Peyer's patch (tissue), 4 donors: ENCODE results near the gene SLC7A14. TPM values are rescaled to one million over a fixed set of nuclear protein-coding genes. Genes with fewer than 3 reads are reported as not detected.

Source experiments
- DNase-seq, 3 donors: peaks; one replicate each; pipeline ENCODE4 v3.0.0-alpha.2; 2017 to 2019
- H3K27ac ChIP-seq, 4 donors: fragments of 200-600 bp; sonication (generic); one replicate each; pipeline ENCODE4 v1.5.1; 2016 to 2019
- H3K27me3 ChIP-seq, 2 donors: fragments of 200-600 bp; sonication (generic); one replicate each; pipeline ENCODE4 v1.5.1; 2019
- H3K36me3 ChIP-seq, 3 donors: fragments of 200-600 bp; sonication (generic); one replicate each; pipeline ENCODE4 v1.5.1; 2016 to 2019
- H3K4me1 ChIP-seq, 4 donors: fragments of 200-600 bp; sonication (generic); one replicate each; pipeline ENCODE4 v1.5.1; 2016 to 2019
- H3K4me3 ChIP-seq, 4 donors: fragments of 200-600 bp; sonication (generic); 1 replicate in 3 of 4; 2 replicates in 1 of 4; pipeline ENCODE4 v1.5.1; 2016 to 2019; ENCODE audit warnings: mild to moderate bottlenecking in 1 of 4
- H3K9me3 ChIP-seq, 4 donors: fragments of 200-600 bp; sonication (generic); one replicate each; pipeline ENCODE4 v1.5.1; 2016 to 2019; ENCODE audit warnings: mild to moderate bottlenecking in 1 of 4
- POLR2A ChIP-seq, 2 donors: fragments of 450-650 bp; IDR thresholded peaks; one replicate each; pipeline ENCODE4 v1.5.1; 2017; ENCODE audit warnings: antibody characterized with exemption in 2 of 2, mild to moderate bottlenecking in 2 of 2, moderate library complexity in 2 of 2
- total RNA-seq, 4 donors: library from RNA; depleted of rRNA; stranded (reverse); fragments of >200 nt; gene quantifications; one replicate each; pipeline ENCODE4 v1.1.0, GENCODE V29; 2016
- TF ChIP-seq, protein P1 (sequence below), 6 experiments: fragments of 450-650 bp in 4 of 6; fragments of 200-600 bp in 2 of 6; sonication (generic) in 1 of 6; IDR thresholded peaks; one replicate each; pipeline ENCODE4 v1.5.1; 2017 to 2019; ENCODE audit warnings: antibody characterized with exemption in 6 of 6, mild to moderate bottlenecking in 3 of 6, moderate library complexity in 1 of 6

The SLC7A14 gene
- total RNA-seq, 4 donors from 2014 or later, result 0.18 to 0.40 (median 0.38) TPM; not detected in 1

- TF ChIP-seq POLR2A (IDR thresholded peaks at IDR 0.05), result no peak
- TF ChIP-seq, protein P1, sequence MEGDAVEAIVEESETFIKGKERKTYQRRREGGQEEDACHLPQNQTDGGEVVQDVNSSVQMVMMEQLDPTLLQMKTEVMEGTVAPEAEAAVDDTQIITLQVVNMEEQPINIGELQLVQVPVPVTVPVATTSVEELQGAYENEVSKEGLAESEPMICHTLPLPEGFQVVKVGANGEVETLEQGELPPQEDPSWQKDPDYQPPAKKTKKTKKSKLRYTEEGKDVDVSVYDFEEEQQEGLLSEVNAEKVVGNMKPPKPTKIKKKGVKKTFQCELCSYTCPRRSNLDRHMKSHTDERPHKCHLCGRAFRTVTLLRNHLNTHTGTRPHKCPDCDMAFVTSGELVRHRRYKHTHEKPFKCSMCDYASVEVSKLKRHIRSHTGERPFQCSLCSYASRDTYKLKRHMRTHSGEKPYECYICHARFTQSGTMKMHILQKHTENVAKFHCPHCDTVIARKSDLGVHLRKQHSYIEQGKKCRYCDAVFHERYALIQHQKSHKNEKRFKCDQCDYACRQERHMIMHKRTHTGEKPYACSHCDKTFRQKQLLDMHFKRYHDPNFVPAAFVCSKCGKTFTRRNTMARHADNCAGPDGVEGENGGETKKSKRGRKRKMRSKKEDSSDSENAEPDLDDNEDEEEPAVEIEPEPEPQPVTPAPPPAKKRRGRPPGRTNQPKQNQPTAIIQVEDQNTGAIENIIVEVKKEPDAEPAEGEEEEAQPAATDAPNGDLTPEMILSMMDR (IDR thresholded peaks at IDR 0.05), result no peak
- H3K4me1 ChIP-seq, result no peaks in the 10 kb centered on the region
- H3K9me3 ChIP-seq, result no peaks in the 10 kb centered on the region
- no peaks in the 10 kb centered on the region for H3K36me3 ChIP-seq
- no peak overlapping the region for H3K4me3 ChIP-seq
- H3K27me3 ChIP-seq, result no peaks in the 10 kb centered on the region
- no peak overlapping the region for H3K27ac ChIP-seq
- DNase-seq, result no peak
Measured at GRCh38 chr3:170517242-170517945, 68.5 kb downstream of the SLC7A14 start.

- no peaks in the 10 kb centered on the region for H3K36me3 ChIP-seq
- H3K27ac ChIP-seq, result no peak overlapping the region
- no peaks in the 10 kb centered on the region for H3K27me3 ChIP-seq
- H3K9me3 ChIP-seq, result no peaks in the 10 kb centered on the region
- H3K4me1 ChIP-seq, result no peaks in the 10 kb centered on the region
- TF ChIP-seq, protein P1 (IDR thresholded peaks at IDR 0.05), result no peak
- no peak for TF ChIP-seq POLR2A (IDR thresholded peaks at IDR 0.05)
- no peak overlapping the region for H3K4me3 ChIP-seq
- DNase-seq, result no peak
Measured at GRCh38 chr3:170513642-170514041, 72.2 kb downstream of the SLC7A14 start.

DNA sequence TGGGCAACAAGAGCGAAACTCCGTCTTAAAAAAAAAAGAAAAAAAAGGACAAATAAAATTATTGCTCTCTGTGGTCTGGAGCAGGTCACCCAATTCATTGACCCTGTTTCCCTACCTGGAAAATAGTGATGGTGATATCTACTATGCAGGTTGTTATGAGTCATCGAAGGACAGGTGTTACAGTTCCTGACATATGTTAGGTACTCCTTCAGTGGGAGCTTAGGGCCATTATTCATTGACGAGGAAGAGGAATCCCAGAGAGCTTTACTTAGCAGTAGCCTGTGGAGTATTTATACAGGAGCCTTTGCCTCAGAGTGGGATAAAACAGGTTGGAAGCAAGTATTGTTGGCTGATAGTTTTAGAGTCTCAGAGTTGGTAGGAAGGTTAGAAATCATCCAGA lies 74.5 kb downstream of the SLC7A14 start:
- peaks cover 0 to 1% (median 0%) of the 10 kb centered on the region in 4 donors for H3K4me1 ChIP-seq
- H3K27ac ChIP-seq, result no peak overlapping the region
- H3K4me3 ChIP-seq, result no peak overlapping the region
- no peak for DNase-seq
- H3K9me3 ChIP-seq, result no peaks in the 10 kb centered on the region
- no peaks in the 10 kb centered on the region for H3K27me3 ChIP-seq
- no peaks in the 10 kb centered on the region for H3K36me3 ChIP-seq
- TF ChIP-seq POLR2A (IDR thresholded peaks at IDR 0.05), result no peak
- TF ChIP-seq, protein P1 (IDR thresholded peaks at IDR 0.05), result no peak

GRCh38 chr3:170508839-170509238 lies 77.0 kb downstream of the SLC7A14 start:
- Histone ChIP-seq H3K4me1 (peaks cover 0 to 4% (median 0%) of the 10 kb centered on the region in 4 donors), H3K36me3 (no peaks in the 10 kb centered on the region), H3K27ac (no peak overlapping the region), H3K4me3 (no peak overlapping the region), H3K9me3 (no peaks in the 10 kb centered on the region), H3K27me3 (no peaks in the 10 kb centered on the region)
- no peak for TF ChIP-seq POLR2A (IDR thresholded peaks at IDR 0.05)
- TF ChIP-seq, protein P1 (IDR thresholded peaks at IDR 0.05), result no peak
- no peak for DNase-seq

DNA sequence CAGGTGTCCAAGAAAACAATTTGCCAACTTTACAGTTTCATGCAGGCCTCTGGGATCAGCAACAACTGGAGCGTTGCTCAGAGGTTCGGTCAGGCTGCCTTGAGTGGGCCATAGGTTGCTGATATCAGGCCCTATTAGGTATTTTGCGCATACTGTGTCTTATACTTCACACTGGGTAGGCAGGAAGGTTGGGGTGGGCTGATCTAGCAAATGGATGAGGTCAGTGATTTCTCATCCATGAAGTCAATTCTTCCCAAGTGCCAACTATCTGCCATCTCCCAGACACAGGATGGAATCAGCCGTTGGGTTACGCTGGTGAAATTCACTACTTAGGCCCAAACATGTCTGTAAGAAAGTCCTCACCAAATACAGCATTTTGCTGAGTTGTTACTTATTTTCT lies 77.6 kb downstream of the SLC7A14 start:
- no peak for DNase-seq
- TF ChIP-seq, protein P1 (IDR thresholded peaks at IDR 0.05), result no peak
- TF ChIP-seq POLR2A (IDR thresholded peaks at IDR 0.05), result no peak
- Histone ChIP-seq H3K4me1 (peaks cover 0 to 4% (median 0%) of the 10 kb centered on the region in 4 donors), H3K27me3 (no peaks in the 10 kb centered on the region), H3K27ac (no peak overlapping the region), H3K9me3 (no peaks in the 10 kb centered on the region), H3K36me3 (no peaks in the 10 kb centered on the region), H3K4me3 (no peak overlapping the region)
